ENCODE results near the gene XPO6.

DNA sequence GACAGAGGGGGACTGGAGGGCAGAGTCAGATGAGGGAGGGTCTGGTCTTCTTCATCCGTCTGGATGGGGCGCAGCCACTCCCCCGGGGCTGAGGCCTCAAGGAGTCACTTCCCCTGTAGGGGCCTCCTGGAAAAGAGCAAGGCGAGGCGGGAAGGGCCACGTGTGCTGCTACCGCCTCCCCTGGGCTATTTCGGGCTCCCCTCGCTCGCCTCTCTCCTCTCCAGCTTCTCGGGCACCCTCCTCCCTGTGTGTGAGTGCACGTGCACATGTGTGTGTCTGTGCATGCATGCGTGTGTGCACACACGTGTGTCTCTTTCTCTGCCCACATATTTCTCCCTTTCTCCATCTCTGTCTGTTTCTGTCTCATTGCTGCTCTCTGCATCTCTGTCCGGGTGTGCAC, 158.3 kb downstream of the XPO6 start:
- TF ChIP-seq, protein P1, sequence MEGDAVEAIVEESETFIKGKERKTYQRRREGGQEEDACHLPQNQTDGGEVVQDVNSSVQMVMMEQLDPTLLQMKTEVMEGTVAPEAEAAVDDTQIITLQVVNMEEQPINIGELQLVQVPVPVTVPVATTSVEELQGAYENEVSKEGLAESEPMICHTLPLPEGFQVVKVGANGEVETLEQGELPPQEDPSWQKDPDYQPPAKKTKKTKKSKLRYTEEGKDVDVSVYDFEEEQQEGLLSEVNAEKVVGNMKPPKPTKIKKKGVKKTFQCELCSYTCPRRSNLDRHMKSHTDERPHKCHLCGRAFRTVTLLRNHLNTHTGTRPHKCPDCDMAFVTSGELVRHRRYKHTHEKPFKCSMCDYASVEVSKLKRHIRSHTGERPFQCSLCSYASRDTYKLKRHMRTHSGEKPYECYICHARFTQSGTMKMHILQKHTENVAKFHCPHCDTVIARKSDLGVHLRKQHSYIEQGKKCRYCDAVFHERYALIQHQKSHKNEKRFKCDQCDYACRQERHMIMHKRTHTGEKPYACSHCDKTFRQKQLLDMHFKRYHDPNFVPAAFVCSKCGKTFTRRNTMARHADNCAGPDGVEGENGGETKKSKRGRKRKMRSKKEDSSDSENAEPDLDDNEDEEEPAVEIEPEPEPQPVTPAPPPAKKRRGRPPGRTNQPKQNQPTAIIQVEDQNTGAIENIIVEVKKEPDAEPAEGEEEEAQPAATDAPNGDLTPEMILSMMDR (IDR thresholded peaks at IDR 0.05) = no peak
- no peak for TF ChIP-seq POLR2A (IDR thresholded peaks at IDR 0.05)
